Measurements from ENCODE around the gene GALNT10.

The GALNT10 gene

DNA sequence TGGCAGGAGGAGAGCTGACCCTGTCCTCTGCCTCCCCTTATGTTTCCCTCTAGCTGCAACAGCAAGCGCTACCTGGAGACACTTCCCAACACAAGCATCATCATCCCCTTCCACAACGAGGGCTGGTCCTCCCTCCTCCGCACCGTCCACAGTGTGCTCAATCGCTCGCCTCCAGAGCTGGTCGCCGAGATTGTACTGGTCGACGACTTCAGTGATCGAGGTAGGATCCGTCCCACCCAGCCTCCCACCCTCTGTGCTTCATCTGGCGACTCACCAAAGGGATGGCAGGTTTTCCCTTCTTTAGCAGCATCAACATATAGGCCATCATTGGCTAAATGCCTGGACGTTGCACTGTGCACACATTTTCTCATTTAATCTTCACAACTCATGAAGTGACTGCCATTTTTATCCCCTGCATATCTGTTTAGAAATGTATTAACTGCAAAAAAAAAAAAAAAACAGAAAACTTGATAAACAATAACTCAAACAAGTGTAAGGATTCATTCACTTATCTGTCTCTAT is 139.0 kb downstream of the GALNT10 start:
- DNase-seq = no peak

DNA sequence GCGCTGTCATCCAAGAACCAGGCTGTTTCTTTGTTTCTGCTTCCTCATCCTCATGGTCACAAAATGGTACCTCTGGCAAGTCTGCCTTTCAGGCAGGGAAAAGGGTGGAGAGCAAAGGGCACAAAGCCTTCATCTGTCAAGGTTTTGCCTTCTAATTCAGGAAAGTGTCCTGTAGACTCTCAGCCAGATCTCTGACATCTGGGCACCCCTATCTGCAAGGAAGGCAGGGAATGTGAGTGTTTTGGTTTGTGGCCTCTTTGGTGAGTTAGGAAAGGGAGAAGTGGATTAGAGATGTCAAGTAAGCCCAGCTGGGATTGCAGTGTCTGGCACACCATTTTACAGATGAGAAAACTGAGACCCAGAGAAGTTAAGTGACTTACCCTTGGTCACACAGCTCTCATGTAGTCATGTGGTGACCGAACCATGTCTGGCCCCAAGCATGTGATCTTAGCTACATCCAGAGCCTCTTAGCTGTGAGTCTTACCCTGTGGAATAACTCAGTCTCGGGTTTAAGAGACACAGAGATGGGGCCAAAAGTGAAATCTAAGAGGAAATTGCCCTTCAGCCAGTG is 139.6 kb downstream of the GALNT10 start:
- DNase-seq = no peak

DNA sequence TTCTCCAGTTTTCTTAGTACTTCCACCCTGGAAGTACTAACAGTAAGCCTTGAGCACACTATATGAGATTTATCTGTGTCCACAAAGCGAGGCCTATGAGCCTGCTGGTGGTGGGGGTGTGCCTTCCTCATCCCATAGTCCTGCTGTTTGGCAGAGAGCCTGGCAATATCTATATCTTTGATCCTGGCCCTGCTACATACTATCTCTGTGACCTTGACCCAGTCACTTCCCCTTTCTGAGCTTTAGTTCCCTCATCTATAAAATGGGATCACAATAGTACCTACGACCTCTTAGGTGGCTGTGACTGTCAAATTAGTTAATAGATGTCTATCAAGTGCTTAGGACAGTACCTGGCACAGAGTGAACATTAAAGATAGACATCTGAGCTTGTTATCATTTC is 140.7 kb downstream of the GALNT10 start:
- DNase-seq = no peak

DNA sequence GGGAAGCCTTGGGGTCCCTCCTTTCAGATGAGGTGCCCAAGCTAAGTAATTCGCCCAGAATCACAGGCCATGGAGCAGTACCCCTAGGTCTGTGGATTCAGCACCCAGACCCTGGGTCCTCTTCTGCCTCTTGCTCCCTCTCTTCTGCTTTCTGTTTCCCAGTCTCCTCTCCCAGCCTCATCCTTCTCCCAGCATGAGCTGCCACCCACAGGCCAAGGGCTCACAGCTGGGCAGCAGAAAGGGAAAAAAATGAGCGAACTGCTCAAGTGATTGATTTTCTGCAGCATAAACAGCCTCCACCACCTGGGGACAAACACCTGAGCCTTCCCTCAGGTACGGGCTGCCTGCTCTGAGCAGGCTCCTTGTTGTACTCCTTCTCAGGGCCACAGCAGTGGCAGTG is 141.4 kb downstream of the GALNT10 start:
- no peak for DNase-seq

DNA sequence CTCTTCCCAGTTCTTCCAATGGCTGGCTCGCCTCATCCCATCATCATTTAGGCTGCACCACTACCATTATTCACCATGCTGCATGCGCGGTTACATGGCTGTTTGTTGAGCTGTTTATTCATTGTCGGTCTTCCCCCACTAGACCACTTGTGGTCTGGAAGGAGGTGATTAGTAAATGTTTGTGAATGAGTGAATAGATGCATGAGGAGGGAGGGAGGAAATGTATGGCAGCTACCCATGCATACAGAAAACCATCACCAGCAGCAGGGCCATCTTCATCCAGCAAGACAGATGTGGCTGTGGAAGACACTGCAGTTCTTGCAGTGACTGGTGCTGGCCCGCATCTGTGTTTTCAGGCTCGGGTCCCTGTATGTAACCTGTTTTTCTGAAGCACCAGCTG is 141.9 kb downstream of the GALNT10 start:
- DNase-seq = no peak

DNA sequence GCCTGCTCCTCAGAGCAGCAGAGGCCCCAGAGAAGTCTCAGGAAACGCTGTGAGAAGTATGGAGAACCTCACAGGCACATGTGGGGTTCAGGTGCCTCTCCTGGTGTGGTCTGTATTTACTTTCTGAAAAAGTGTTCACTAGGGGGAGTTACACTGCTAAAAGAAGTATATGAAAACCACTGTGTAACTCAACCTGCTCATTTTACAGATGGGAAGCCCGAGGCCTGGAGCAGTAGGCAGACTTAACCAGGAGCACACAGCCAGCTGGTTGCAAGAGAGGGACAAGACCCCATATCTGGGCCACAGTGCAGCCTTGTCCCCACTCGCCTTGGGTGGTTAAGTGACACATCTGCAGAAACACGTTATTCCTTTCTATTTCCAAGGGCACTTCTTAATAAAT is 142.5 kb downstream of the GALNT10 start:
- no peak for DNase-seq

DNA sequence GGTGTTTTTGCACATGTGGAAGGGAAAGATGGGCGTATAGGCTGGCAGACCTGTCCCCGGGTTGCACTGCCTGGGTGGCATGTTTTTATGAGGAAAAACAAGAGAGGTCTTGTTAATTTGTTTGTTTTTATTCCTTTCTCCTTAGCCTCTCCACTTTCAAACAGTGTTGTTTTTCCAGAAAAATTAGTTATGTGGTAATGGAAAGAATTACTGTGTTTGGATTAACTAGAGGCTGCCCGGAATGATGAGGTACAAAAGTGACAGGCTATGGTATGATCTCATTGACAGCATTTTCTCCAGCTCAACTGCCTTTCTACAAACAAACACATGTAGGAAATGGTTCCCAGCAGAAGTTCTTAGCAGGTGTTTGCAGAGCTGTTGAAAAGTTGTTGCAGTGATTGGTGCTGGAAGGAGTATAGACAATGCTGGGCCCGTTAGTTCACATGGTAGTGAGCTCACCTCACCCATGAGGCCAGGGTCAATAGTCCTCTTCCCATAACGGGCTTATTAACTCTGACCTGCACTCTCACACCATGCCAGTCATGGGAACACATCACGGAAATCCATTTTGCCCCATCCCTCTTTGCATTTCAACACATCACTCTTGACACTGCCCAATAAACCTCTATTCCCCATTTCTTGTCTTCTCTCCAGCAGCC is 144.0 kb downstream of the GALNT10 start:
- no peak for DNase-seq

DNA sequence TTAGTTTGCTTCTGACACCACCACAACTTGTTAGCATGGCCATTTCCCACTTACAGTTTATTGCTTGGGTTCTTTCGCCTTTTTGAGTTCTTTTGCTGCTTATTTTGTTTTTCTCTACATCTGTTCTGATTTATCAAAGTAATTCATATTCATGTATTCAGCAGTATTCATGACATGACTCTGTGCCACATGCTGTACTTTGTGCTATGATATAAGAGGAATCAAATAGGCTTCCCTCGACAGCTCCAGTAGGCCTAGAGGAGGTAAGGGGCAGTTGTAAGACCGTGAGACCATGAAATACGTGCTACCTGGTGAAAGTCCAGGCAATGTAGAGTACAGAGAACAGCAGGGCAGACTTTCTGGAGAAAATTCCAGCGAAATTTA is 144.5 kb downstream of the GALNT10 start:
- no peak for DNase-seq

DNA sequence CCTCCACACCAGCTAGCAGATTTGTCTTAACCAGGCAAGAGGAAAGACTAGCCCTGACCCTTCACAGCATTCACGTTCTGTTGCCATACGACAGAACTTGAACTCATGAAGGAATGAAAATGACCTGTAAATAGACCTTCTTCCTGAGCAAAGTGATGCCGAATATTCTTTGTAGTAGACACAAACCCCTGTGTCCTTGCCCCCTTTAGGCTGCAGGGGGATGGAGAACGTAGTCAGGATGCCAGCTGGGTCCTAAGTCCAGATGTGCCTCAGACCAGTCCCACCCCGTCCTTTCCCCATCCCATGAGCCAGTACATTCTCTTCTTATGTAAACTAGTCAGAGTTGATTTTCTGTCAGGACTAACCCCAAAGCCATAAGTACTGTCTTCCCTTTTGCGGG is 151.1 kb downstream of the GALNT10 start:
- DNase-seq = no peak

DNA sequence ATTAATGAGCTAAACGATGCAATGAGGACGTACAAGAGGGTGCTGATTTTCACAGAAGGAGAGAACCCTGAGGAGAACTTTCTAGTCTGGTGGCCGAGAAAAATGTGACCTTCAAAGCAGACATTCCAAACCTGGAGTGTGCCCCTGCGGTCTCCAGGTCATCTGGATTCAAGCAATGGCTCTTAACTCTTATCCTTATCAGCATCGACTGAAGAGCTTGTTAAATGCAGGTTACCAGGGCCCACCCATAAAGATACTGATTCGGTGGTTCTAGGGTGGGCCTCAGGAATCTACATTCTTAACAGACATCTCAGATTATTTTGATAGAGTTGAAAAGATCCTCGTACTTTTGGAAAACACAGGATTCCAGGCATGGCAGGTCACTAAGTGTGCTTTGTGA is 151.7 kb downstream of the GALNT10 start:
- DNase-seq = no peak

DNA sequence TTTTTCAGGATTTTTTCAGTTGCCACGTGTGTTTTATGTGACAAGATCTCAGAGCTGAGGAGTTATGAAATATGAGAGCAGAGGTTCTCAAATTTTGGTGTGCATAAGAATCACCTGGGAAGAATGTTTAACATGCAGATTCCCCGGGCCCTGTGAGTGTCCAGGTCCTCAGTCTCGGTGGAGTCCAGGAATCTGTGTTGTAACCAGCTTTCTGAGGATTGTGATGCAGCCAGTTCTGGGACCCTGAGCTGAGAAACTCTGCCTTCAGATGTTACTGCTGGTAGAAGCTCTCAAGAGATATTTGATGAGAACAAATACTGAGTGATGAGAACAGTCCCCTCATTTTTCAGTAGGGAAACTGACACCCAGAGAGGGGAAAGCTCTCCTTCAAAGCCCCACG is 152.4 kb downstream of the GALNT10 start:
- no peak for DNase-seq

DNA sequence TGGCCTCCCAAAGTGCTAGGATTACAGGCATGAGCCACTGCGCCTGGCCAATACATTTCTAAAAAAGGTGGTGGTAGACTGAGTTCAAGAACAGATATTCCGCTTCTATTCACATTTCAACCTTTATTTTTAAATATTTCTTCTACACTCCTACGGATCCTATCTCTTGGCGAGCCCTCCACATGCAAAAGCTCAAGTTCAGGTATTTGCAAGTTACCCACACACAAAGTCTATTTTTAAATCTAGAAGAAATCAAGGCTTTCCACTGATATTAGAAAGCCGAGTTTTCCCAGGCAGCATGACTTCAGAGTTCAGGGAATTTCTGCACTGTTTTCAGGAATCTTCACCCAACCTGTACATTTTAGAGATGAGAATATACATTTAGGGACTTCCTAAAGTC is 153.9 kb downstream of the GALNT10 start:
- DNase-seq = no peak

DNA sequence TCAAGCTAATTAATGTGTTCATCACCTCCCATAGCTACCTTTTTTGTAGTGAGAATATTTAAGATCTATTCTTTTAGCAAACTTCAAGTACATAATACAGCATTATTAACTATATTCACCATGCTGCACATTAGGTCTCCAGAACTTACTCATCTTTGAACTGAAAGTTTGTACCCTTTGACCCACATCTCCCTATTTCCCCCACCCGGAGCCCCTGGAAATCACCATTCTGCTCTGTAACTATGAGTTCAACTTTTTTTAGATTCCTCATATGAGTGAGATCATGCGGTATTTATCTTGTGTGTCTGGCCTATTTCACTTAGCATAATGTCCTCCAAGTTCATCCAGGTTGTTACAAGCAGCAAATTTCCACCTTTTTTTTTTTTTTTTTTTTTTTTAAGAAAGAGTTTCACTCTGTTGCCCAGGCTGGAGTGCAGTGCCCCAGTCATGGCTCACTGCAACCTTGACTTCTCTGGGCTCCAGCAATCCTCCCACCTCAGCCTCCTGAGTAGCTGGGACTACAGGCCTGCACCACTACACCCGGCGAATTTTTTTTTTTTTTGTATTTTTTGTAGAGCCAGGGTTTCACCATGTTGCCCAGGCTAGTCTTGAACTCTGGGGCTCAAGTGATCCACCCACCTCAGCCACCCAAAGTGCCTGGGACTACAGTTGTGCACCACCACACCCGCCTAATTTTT is 154.9 kb downstream of the GALNT10 start:
- DNase-seq = no peak

DNA sequence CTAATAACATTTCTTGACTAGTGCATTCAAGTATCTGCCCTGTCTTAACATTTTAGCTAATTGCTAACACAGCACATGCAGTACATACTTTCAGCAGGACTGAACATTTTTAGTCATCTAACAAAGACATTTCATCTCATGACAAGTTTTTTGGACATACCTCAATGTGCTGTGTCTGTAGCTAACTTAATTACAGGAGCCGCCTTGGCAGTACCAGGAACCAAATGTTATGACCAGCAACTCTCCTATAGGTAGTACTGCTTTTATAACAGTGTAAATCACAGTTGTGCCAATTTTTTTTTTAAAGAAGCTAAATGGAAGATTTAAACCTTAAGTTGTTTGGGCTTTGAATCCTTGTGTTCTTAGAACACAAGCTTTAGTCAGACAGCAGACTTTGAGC is 155.9 kb downstream of the GALNT10 start:
- DNase-seq = no peak

DNA sequence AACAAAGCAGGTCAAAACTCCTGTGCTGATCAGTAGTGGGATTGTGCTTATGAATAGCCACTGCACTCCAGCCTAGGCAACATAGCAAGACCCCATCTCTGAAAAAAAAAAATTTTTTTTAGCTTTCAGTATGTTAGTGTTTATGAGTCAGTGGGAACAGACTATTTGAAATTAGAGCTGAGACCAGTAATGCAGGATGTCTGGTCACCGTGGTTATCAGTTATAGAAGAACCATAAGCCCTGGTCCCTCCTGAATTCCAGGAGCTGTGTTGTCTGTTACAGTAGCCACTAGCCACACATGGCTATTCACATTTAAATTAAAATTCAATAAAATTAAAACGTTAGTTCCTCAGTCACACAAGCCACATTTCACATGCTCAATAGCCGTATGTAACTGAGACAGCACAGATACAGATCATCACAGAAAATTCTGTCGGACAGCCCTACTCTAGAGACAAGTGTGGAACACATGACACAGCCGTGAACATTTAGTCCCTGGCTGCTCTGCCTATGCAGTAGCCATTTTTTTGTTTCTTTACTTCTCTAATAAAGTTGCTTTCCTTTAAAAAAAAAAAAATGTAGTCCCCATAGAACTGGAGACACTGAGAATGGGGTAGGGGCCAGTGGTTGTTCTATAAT is 159.2 kb downstream of the GALNT10 start:
- DNase-seq = no peak

DNA sequence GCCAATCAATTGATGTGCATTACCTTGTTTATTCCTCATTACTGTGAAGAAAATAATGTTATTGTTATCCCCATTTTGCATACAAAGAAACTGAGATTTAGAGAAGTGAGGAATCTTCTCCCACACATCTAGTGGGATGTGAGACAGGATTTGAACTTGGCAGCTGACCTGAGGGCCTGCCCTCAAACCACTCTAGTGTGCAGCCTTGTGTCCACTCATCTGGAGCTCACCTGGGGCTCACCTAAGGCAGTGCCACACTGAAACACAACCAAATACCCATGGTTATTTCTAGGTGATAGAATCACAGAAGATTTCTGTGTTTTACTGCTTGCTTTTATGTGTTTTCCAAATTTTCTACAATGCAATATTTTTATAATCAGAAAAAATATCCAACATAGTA is 160.6 kb downstream of the GALNT10 start:
- DNase-seq = no peak

DNA sequence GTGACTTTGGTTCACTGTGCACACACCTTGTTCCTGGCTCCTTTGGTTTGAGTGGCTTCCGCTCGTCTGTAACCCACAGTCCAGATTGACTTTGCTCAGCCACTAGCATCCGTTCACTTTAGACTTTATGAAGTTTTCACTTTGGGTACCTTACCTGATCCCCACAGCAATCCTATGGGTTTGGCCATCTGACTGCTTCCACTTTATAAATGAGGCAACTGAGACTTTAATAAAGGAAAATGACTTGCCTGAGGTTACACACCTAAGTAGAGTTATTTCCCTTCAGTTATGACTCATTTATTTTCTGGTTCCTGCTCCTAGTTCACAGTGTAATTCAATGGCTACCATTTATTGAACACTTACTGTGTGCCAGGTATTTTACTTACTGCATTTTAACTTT is 161.0 kb downstream of the GALNT10 start:
- DNase-seq = peak; percentile 33

DNA sequence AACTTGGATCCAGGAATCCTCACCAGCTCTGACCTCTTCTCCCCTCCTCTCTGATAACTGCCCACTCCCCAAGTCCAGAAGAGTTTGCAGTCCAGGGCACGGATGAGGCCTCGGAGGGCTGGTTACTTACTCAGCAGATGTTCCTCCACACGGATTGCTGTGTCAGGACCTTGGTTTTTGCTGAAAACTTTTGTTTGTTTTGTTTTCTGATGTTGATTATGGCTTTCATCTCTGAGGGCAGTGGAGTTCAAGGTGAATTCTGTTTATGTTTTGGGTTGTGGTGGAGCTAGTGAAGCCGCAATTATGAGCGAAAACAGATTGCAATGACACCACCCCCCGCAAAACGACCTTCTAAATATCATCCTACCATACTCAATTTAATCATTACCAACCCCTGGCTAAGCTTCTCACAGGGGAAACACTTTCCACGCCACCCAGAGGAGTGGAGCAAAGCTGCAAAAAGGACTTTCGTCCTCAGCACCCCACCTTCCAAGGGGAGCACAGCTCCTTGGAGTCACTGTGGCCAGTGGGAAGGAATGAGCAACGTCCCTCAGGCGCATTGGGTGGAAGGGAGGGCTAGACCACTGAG is 162.5 kb downstream of the GALNT10 start:
- DNase-seq = no peak

DNA sequence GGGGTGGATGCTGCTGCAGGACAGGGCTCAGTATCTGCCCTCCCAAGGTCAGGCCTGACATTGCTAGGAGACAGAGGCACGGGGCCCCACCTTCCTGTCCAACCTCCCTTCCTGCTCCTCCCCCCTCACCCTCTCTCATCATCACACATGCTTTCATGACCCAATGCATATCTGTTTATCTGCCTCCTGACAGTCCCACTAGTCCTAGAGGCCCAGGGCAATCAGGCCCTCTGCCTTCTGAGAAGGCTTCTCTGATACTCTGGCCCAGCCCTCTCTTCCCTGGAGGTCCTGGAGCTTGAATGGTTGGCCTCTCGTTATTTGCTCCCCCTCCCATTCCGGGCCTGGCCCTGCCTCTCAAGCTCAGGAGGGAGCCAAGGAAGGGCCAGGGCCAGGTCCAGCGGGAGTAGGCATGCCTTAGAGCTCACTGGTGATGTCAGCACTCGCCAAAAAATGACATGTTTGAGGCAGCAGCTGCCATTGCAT is 164.6 kb downstream of the GALNT10 start:
- no peak for DNase-seq

DNA sequence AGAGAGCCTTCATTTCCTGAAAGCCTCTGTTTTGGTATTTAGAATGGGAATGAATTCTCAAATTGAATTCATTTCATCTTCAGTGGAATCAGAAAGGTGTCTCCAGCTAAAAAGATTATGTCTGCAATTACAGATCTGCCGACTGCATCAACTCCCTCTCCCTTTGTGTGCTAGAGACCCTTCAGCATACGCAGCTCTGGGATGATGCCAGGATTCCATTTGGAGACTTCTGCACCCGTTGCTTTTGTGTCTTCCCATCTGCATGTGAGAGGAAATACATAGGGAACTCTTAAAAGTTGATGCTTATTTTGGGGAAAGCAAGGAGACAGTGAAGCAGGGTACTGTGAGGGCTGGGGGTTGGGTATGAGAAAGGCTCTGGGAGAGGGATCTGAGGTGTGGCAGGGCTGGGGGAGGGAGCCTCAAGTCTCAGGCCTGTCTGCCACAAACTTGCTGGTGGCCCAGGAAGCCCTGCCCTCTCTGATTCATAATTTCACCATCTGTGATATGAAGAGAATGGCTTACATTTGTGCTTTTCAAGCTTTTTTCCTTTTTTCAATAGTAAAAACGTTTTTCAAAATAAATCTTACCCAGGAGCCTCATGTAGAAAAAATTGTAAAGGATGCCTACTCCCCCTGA is 165.6 kb downstream of the GALNT10 start:
- peak; percentile 23 for DNase-seq

DNA sequence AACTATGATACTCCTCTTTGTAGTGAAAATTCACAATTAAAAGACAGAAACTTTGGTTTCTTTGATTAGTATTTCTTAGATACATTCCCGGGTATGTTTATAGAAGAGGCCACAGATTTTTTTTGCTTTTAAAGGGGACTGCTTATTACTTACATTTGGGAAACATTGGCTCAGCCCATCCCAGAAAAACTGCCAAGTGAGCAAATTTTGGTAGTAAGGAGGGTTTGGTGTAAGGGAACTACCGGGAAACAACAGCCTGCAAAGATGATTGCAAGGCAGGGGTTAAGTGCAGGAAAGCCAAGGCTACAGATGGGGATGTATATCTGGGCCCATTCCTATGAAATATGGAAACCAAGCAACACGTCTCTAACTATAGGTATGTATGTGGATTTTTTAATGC is 166.4 kb downstream of the GALNT10 start:
- no peak for DNase-seq

DNA sequence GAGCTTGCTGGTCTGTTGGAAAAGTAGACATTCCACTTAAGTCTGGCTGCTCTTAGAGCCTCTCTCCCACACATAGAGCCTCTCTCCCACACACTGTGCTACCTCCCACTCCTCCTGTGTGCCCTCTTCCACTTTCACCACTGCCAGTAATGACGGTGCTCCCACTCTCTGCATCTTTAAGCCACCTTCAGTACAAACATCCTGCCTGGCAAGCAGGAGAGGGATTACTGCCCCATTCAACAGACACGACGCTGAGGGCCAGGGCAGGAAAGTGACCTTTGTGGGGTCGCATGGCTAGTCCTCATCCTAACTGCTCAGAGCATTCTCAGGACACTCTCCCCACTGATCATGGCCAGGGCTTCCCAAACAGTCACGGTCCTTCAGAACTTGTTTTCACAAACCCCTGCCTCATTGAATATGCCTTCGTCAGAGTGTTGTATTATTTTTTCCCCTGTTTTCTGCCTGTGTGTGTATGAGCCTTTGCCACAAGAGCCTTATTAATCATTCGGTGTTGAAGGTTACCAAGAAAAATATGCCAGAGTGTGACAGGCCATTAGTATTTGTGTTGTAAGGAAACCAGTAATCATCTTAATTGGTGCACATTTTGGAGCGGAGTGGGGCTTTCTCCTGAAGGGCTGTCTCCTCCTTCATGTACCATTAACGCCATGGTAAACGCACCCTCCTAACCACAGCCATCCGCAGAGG is 168.1 kb downstream of the GALNT10 start:
- no peak for DNase-seq
